Right cardiac atrium (tissue), 5 donors: Measurements from ENCODE around the gene OR2L2. TPM values are rescaled to one million over a fixed set of nuclear protein-coding genes. Genes with fewer than 3 reads are reported as not detected.

Source experiments
- ATAC-seq, 2 donors: fragments of 200-7000 bp; cut with Tn5 transposase; one replicate each; pipeline versions ENCODE4 v1.8.0 to v1.9.1; 2020; ENCODE audit warnings: moderate library complexity in 2 of 2, mild to moderate bottlenecking in 1 of 2
- DNase-seq, 3 donors: peaks; one replicate each; pipeline ENCODE4 v3.0.0-alpha.2; 2020
- H3K27ac ChIP-seq: one replicate; pipeline ENCODE4 v1.5.1; 2013; ENCODE audit warnings: mild to moderate bottlenecking, low read length, control low read depth, moderate library complexity
- H3K27me3 ChIP-seq: one replicate; pipeline ENCODE4 v1.6.1; 2013; ENCODE audit not compliant: control insufficient read depth, insufficient read depth
- H3K4me1 ChIP-seq: one replicate; pipeline ENCODE4 v1.6.1; 2013; ENCODE audit warnings: low read length; ENCODE audit not compliant: control insufficient read depth, insufficient read depth
- H3K4me3 ChIP-seq: one replicate; pipeline ENCODE4 v1.5.1; 2013; ENCODE audit warnings: low read length, control low read depth
- H3K9me3 ChIP-seq: one replicate; pipeline ENCODE4 v1.6.1; 2013; ENCODE audit warnings: low read length; ENCODE audit not compliant: control insufficient read depth
- WGBS: extraction: QIAGEN DNeasy Blood & Tissue Kit; methylation state at CpG from one replicate; pipeline ENCODE4 v1.1.7; 2013; 5-methylcytosine and 5-hydroxymethylcytosine counted together
- intact Hi-C, 4 donors: fragments of 100-400 bp; cut with DNase I; formaldehyde crosslinking; loops; one replicate each; pipeline versions ENCODE4 v1.11.0 to v1.14.0; 2022 to 2023
- long read RNA-seq, 4 donors: library from polyadenylated mRNA; unstranded; transcript quantifications; one replicate each; pipeline ENCODE4 v2.0.0, GENCODE V29; 2020 to 2021
- polyA plus RNA-seq: library from polyadenylated mRNA; stranded (reverse); fragments of 200-250 nt; gene quantifications from one replicate; pipeline ENCODE4 v1.2.3, GENCODE V29; 2013
- total RNA-seq, 4 donors: library from RNA; stranded (reverse); fragmentation: NEBNext Ultra II Directional; extraction: Animal tissue kit (Norgen Biotek cat#: 25700); gene quantifications; one replicate each; pipeline ENCODE4 v1.2.1, GENCODE V29; 2021
- donor health status: healthy with polysubstance abuse.
- donor health status: DM: no; HTN: yes; CAD: no.
- donor health status: DM: no; HTN: no; CAD: no.
- donor health status: DM: no; HTN: yes; CAD: no; lungs with severe emphysema.
- donor health status: DM: yes; HTN: yes; CAD: no.

The OR2L2 gene
- total RNA-seq (under 1 TPM in 1 of 4 donors, not detected in 3; 0.14 TPM), polyA plus RNA-seq (not detected)
- long read RNA-seq, donor 1: 0 reads
- long read RNA-seq, donor 2: 0 reads
- long read RNA-seq, donor 3: 0 reads
- long read RNA-seq, donor 4: 0 reads

DNA sequence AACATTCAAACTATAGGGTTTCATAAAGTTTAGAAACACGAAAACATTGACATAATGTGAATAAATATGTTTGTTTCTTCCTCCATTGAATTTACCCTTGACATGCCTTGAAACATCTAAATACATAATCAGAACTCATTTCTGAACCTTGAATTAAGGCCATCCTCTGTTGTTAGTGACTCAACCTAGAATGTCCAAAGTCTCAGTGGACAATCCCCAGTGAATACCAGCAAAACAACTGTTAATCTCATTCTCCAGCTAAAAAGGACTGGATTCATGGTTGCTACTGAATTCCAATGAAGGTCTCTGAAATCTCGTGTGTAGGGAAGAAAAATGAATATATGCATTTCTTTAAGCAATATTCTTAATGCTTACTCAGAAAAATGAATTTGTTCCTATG, at the start of gene OR2L2:
Gene OR2L2, plus strand, starts transcription at position 301 of the 400 bp plus-strand sequence. CDS start 8,198 bp downstream, outside the sequence.
- 25% methylated on average over 2 of the region's 2 CpGs for WGBS

GRCh38 chr1:247992986-247993385, 36.9 kb upstream of the OR2L2 start:
- WGBS: 36% methylated on average over 2 of the region's 2 CpGs
- ATAC-seq: no peak

More for the DNA sequence above, at the start of gene OR2L2:
- intact Hi-C loops: no loop called here
- H3K4me1 ChIP-seq: no peaks in the 10 kb centered on the region
- H3K9me3 ChIP-seq: no peaks in the 10 kb centered on the region
- ATAC-seq (no peak), DNase-seq (no peak)
- no peak within 1 kb of the TSS for H3K27ac ChIP-seq
- H3K4me3 ChIP-seq: no peak within 1 kb of the TSS
- no peaks in the 10 kb centered on the region for H3K27me3 ChIP-seq

DNA sequence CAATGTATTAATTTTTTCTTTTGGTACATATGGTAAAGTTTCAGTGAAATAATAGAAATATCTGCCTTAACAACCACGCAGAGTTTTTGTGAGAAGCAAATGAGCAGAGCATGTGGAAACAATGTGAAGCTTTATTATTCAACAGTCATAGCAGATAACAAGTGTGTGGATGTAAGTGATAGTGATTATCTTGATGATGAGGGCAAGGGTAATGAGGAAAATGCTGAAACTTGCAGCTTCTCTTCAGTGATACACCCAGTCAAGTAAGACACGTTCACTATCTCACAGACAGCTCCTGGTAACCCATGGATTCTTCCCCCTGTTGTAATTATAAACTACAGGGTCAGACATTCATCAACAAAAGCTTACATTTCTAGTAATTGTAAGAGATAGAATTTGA, 31.1 kb upstream of the OR2L2 start:
- intact Hi-C loops: no loop called here
- 32% methylated on average over 2 of the region's 2 CpGs for WGBS
- ATAC-seq: no peak

More at GRCh38 chr1:247992986-247993385, 36.9 kb upstream of the OR2L2 start:
- H3K27me3 ChIP-seq: no peaks in the 10 kb centered on the region
- H3K9me3 ChIP-seq: no peaks in the 10 kb centered on the region
- intact Hi-C loops: no loop called here
- no peaks in the 10 kb centered on the region for H3K4me1 ChIP-seq
- H3K4me3 ChIP-seq: no peak overlapping the region
- no peak overlapping the region for H3K27ac ChIP-seq
- no peak for DNase-seq

GRCh38 chr1:248000169-248000568, 29.7 kb upstream of the OR2L2 start:
- Histone ChIP-seq H3K27ac (no peak overlapping the region), H3K4me3 (no peak overlapping the region), H3K4me1 (no peaks in the 10 kb centered on the region), H3K27me3 (no peaks in the 10 kb centered on the region), H3K9me3 (no peaks in the 10 kb centered on the region)
- intact Hi-C loops: no loop called here
- no peak for ATAC-seq
- WGBS: 78% methylated on average over 1 of the region's 1 CpG
- no peak for DNase-seq

More for the DNA sequence above, 31.1 kb upstream of the OR2L2 start:
- DNase-seq: no peak
- H3K4me3 ChIP-seq: no peak overlapping the region
- H3K27me3 ChIP-seq: no peaks in the 10 kb centered on the region
- H3K4me1 ChIP-seq: no peaks in the 10 kb centered on the region
- no peak overlapping the region for H3K27ac ChIP-seq
- no peaks in the 10 kb centered on the region for H3K9me3 ChIP-seq

DNA sequence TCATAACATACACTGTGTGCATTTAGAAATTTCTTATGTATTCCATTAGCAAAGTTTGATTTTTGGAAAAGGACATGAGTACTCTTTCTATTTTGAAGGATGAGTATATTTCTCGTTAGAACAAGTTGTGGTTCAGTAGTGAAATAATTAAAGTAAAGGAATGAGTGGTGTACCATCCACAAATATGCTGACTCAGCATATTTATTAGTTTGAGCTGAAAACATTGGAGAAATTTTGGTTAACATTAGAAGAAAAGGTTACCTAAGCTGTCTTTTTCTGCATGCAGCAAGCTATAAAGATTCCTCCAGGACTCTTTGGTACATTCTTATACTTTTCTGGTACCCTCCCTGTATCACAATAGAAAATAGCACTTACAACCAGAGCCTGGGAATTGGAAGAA, 22.1 kb upstream of the OR2L2 start:
- no peak overlapping the region for H3K27ac ChIP-seq
- WGBS: 34% methylated on average over 1 of the region's 1 CpG

DNA sequence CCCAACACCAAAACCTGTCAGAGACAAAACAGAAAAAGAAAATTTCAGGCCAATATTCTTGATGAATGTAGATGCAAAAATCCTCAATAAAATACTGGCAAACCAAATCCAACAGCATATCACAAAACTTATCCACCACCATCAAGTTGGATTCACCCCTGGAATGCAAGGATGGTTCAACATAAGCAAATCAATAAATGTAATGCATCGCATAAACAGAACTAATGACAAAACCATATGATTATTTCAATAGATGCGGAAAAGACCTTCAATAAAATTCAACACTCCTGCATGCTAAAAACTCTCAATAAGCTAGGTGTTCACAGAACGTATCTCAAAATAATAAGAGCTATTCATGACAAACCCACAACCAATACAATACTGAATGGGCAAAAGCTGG, 20.2 kb upstream of the OR2L2 start:
- Histone ChIP-seq H3K9me3 (no peaks in the 10 kb centered on the region), H3K27me3 (no peaks in the 10 kb centered on the region), H3K4me1 (no peaks in the 10 kb centered on the region), H3K27ac (no peak overlapping the region), H3K4me3 (no peak overlapping the region)
- DNase-seq: no peak
- ATAC-seq: no peak
- intact Hi-C loops: no loop called here
- WGBS: 71% methylated on average over 3 of the region's 3 CpGs

More for the DNA sequence above, 22.1 kb upstream of the OR2L2 start:
- Histone ChIP-seq H3K4me3 (no peak overlapping the region), H3K27me3 (no peaks in the 10 kb centered on the region), H3K4me1 (no peaks in the 10 kb centered on the region), H3K9me3 (no peaks in the 10 kb centered on the region)
- intact Hi-C loops: no loop called here
- ATAC-seq (no peak), DNase-seq (no peak)

GRCh38 chr1:248013229-248013710, 16.6 kb upstream of the OR2L2 start, which contains the start of gene OR2L5:
Gene OR2L5 (plus strand): TSS chr1:248013660. CDS start chr1:248021948, 8,288 bp downstream.
- ATAC-seq (no peak), DNase-seq (no peak)
- intact Hi-C loops: no loop called here
- H3K9me3 ChIP-seq: no peaks in the 10 kb centered on the region
- no peaks in the 10 kb centered on the region for H3K27me3 ChIP-seq
- 86% methylated on average over 2 of the region's 2 CpGs for WGBS
- H3K4me1 ChIP-seq: no peaks in the 10 kb centered on the region
- H3K4me3 ChIP-seq: no peak within 1 kb of the TSS
- H3K27ac ChIP-seq: no peak within 1 kb of the TSS

DNA sequence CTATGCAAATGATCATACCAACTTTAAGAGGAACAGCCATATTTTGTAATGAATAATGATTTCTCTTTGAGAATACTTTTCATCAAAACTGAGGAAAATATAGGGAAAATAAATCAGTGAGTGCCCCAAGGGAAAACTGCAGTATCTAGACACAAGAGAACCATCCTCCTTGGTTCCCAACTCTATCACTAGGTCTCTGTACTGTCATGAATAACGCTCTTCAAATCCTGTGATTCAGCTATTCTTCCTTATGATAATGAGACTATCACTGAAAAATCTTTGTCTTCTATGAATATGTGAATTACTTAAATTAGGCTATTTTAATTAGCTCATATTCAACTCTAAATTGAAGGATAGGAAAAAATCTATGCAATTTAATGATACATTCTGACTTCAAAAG, 14.1 kb upstream of the OR2L2 start:
- ATAC-seq (no peak), DNase-seq (no peak)
- Histone ChIP-seq H3K9me3 (no peaks in the 10 kb centered on the region), H3K27ac (no peak overlapping the region), H3K4me1 (no peaks in the 10 kb centered on the region), H3K27me3 (no peaks in the 10 kb centered on the region), H3K4me3 (no peak overlapping the region)
- intact Hi-C loops: no loop called here
- WGBS: 71% methylated on average over 1 of the region's 1 CpG

- no peaks in the 10 kb centered on the region for H3K4me1 ChIP-seq
- no peaks in the 10 kb centered on the region for H3K27me3 ChIP-seq
- H3K27ac ChIP-seq: no peak overlapping the region
- ATAC-seq: no peak
- DNase-seq: no peak
- H3K4me3 ChIP-seq: no peak overlapping the region
- no peaks in the 10 kb centered on the region for H3K9me3 ChIP-seq
- intact Hi-C loops: no loop called here
- WGBS: 70% methylated on average over 5 of the region's 5 CpGs
These were observed 15.3 kb downstream of the OR2L2 start for GRCh38 chr1:248045209-248045608.

DNA sequence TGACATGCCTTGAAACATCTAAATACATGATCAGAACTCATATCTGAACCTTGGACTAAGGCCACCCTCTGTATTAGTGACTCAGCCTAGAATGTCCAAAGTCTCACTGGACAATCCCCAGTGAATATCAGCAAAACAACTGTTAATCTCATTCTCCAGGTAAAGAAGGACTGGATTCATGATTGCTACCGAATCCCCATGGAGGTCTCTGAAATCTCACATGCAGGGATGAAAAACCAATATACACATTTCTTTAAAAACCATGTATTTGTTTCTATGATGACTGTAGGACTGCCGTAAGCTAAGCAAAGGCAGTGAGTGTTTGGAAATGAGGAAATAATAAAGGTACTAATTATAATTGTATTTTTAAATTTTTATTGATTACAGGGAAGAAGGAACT, 16.7 kb downstream of the OR2L2 start, which contains the start of gene OR2L3:
Gene OR2L3, plus strand, starts transcription at position 301 of the 400 bp plus-strand sequence. CDS start 13,846 bp downstream, outside the sequence.
- no peaks in the 10 kb centered on the region for H3K4me1 ChIP-seq
- no peaks in the 10 kb centered on the region for H3K27me3 ChIP-seq
- no peak within 1 kb of the TSS for H3K4me3 ChIP-seq
- intact Hi-C loops: no loop called here
- WGBS: 63% methylated on average over 2 of the region's 2 CpGs
- DNase-seq (no peak), ATAC-seq (no peak)
- H3K27ac ChIP-seq: no peak within 1 kb of the TSS
- H3K9me3 ChIP-seq: no peaks in the 10 kb centered on the region

DNA sequence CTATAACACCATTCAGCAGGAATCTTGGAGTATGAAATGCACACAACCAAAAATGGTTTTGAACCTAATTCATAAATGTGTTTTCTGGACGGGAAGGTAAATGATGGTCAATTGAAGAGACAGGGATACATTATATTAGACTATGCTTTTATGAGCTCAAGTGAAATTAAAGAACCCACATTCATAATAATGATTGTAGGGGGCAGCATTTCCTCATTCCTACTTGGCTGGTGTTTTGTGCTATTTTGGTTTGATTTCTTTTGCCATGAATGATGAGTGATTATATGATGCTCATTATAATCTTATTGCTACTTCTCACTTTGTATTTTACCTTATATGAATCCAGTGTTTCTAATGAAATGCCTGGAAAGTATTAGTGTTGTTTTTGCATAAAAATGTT, 17.1 kb downstream of the OR2L2 start:
- H3K27ac ChIP-seq: no peak overlapping the region
- no peaks in the 10 kb centered on the region for H3K27me3 ChIP-seq
- H3K4me3 ChIP-seq: no peak overlapping the region
- intact Hi-C loops: no loop called here
- no peaks in the 10 kb centered on the region for H3K4me1 ChIP-seq
- DNase-seq (no peak), ATAC-seq (no peak)
- WGBS: 59% methylated on average over 1 of the region's 1 CpG
- H3K9me3 ChIP-seq: no peaks in the 10 kb centered on the region

- DNase-seq (no peak), ATAC-seq (no peak)
- intact Hi-C loops: no loop called here
- Histone ChIP-seq H3K9me3 (peaks cover under 1% of the 10 kb centered on the region), H3K27me3 (no peaks in the 10 kb centered on the region), H3K27ac (no peak overlapping the region), H3K4me3 (no peak overlapping the region), H3K4me1 (no peaks in the 10 kb centered on the region)
These were observed 24.8 kb downstream of the OR2L2 start for GRCh38 chr1:248054671-248055070.
